ENCODE data around the gene MLLT1. TPM values are rescaled to one million over a fixed set of nuclear protein-coding genes. Genes with fewer than 3 reads are reported as not detected.

Gene MLLT1
- total and polyA plus RNA-seq, 2 of the 8 experiments (the other 6 are each of a cell fraction or from before 2014, with no cell fraction given) = 18.8 to 45.1 TPM

- TF ChIP-seq POLR2A (IDR thresholded peaks at IDR 0.05; ENCODE audit: control extremely low read depth in 1 of 2, low read depth in 2 of 2, low read length in 2 of 2) = no peak
- no peak for TF ChIP-seq KDM4A (IDR thresholded peaks at IDR 0.05; ENCODE audit: low read depth, low read length, severe bottlenecking)
- no peak for TF ChIP-seq MAFK (IDR thresholded peaks at IDR 0.05; ENCODE audit: low read depth, low read length)
- no peak for TF ChIP-seq ZNF274 (IDR thresholded peaks at IDR 0.05; ENCODE audit: borderline replicate concordance, extremely low read depth, low read length)
- TF ChIP-seq BCL11A (IDR thresholded peaks at IDR 0.05; ENCODE audit: low read depth in 2 of 2, low read length in 2 of 2) = no peak
- TF ChIP-seq RXRA (IDR thresholded peaks at IDR 0.05; ENCODE audit: insufficient read depth, low read depth, low read length) = no peak
- TF ChIP-seq CREB1 (IDR thresholded peaks at IDR 0.05) = no peak
- no peak for TF ChIP-seq SIN3A (conservative IDR thresholded peaks at IDR 0.05 in 1 of 2, IDR thresholded peaks at IDR 0.05 in 1 of 2; ENCODE audit: low read depth in 1 of 2, low read length in 2 of 2)
Observed at GRCh38 chr19:6188811-6189210, 91.0 kb downstream of the MLLT1 start (continued).
